Naive thymus-derived CD4-positive, alpha-beta T cell (primary cell): ENCODE results near the gene USP4. TPM values are rescaled to one million over a fixed set of nuclear protein-coding genes. Genes with fewer than 3 reads are reported as not detected.

Experiments used
- ATAC-seq: fragments of 150-1000 bp; cut with Tn5 transposase; 2 replicates; pipeline ENCODE4 v1.10.0; 2021; ENCODE audit warnings: mild to moderate bottlenecking, moderate library complexity
- CTCF ChIA-PET: fragments of 350-600 bp; sonication (Branson Sonifier 250); formaldehyde crosslinking; loops from one replicate; lab custom pipeline; 2021; ENCODE audit warnings: antibody characterized with exemption; lab: Charles Lee
- POLR2A ChIA-PET: fragments of 350-600 bp; sonication (Branson Sonifier 250); formaldehyde crosslinking; loops from one replicate; lab custom pipeline; 2021; ENCODE audit warnings: antibody characterized with exemption, inconsistent platforms; lab: Charles Lee
- DNase-seq, 9 donors: peaks; one replicate each; pipeline versions ENCODE4 v3.0.0 to v3.0.0-alpha.2; 2020 to 2022; ENCODE audit warnings: mixed read lengths in 1 of 9
- H3K27ac ChIP-seq: one replicate; pipeline ENCODE4 v1.7.0; 2013; ENCODE audit warnings: mild to moderate bottlenecking, low read depth, low read length, moderate library complexity
- H3K27me3 ChIP-seq, 2 donors: one replicate each; pipeline ENCODE4 v1.7.0; 2013; ENCODE audit warnings: low read length in 2 of 2, mild to moderate bottlenecking in 2 of 2, moderate library complexity in 2 of 2; ENCODE audit not compliant: control insufficient read depth in 2 of 2, insufficient read depth in 2 of 2
- H3K36me3 ChIP-seq, 3 experiments: 1 replicate in 2 of 3; 2 replicates in 1 of 3; pipeline ENCODE4 v1.7.0; 2013; ENCODE audit warnings: low read length in 3 of 3, mild to moderate bottlenecking in 3 of 3, moderate library complexity in 1 of 3; ENCODE audit not compliant: insufficient read depth in 3 of 3, control insufficient read depth in 2 of 3
- H3K4me1 ChIP-seq, 2 donors: one replicate each; pipeline ENCODE4 v1.7.0; 2013; ENCODE audit warnings: low read length in 2 of 2, mild to moderate bottlenecking in 2 of 2, moderate library complexity in 1 of 2; ENCODE audit not compliant: control insufficient read depth in 2 of 2, insufficient read depth in 2 of 2
- H3K4me3 ChIP-seq: 2 replicates; pipeline ENCODE4 v1.7.0; 2013; ENCODE audit warnings: mild to moderate bottlenecking, low read length
- H3K9me3 ChIP-seq, 3 experiments: 1 replicate in 2 of 3; 2 replicates in 1 of 3; pipeline ENCODE4 v1.7.0; 2013; ENCODE audit warnings: low read length in 3 of 3; ENCODE audit not compliant: control insufficient read depth in 2 of 3
- H3K27ac Mint-ChIP-seq, 9 donors: one replicate each; pipeline ENCODE4 v1.8.0; 2020 to 2022; ENCODE audit warnings: mixed read lengths in 9 of 9, mild to moderate bottlenecking in 8 of 9, moderate library complexity in 5 of 9, inconsistent platforms in 2 of 9
- H3K27me3 Mint-ChIP-seq, 5 donors: one replicate each; pipeline ENCODE4 v1.8.0; 2021 to 2022; ENCODE audit warnings: mixed read lengths in 5 of 5, mild to moderate bottlenecking in 1 of 5
- H3K36me3 Mint-ChIP-seq, 5 donors: one replicate each; pipeline ENCODE4 v1.8.0; 2020 to 2022; ENCODE audit warnings: mixed read lengths in 5 of 5, mild to moderate bottlenecking in 3 of 5, inconsistent platforms in 1 of 5
- H3K4me1 Mint-ChIP-seq, 7 donors: one replicate each; pipeline ENCODE4 v1.8.0; 2020 to 2022; ENCODE audit warnings: mixed read lengths in 7 of 7, mild to moderate bottlenecking in 3 of 7, inconsistent platforms in 1 of 7
- H3K4me3 Mint-ChIP-seq, 10 donors: one replicate each; pipeline ENCODE4 v1.8.0; 2020 to 2022; ENCODE audit warnings: mild to moderate bottlenecking in 10 of 10, mixed read lengths in 10 of 10, moderate library complexity in 6 of 10, inconsistent platforms in 2 of 10
- H3K9me3 Mint-ChIP-seq, 11 donors: one replicate each; pipeline ENCODE4 v1.8.0; 2020 to 2022; ENCODE audit warnings: mixed read lengths in 11 of 11, mild to moderate bottlenecking in 4 of 11, inconsistent platforms in 1 of 11, moderate library complexity in 1 of 11
- intact Hi-C, 2 donors: fragments of 100-400 bp; cut with micrococcal nuclease; formaldehyde crosslinking; loops; one replicate each; pipeline ENCODE4 v1.15.1; 2023
- polyA plus RNA-seq, 2 donors: library from polyadenylated mRNA; unstranded; fragments of 300-500 nt; fragmentation: Illumina TruSeq; gene quantifications; one replicate each; pipeline ENCODE4 v1.2.3, GENCODE V29; 2021
- total RNA-seq, 6 experiments: library from RNA in 5 of 6; stranded (reverse) in 5 of 6; gene quantifications; 1 replicate in 5 of 6; 2 replicates in 1 of 6; pipeline ENCODE4 v1.2.3 and lab custom pipeline; 2021 to 2026

USP4 gene
- total and polyA plus RNA-seq, 7 experiments from 2014 or later: 54.6 to 135 (median 100) TPM

DNA sequence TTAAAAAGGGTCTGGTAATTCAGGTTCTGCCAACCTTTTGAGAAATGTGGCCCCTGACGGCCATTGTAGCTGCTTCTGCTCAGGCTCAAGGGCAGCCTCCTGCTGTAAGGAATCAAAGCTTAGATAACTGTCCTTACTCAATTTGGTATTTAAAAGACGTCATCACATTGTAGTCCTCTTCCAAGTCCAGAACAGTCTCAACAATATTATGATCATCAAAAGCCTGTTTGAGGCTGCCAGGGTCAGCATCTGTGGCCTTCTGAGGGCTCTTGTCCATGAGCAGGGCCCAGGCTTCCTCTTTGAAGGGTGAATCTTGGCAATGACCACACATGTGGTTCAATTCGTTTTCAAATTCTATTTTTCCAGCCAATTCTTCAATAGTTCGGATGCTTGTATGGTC lies 68.8 kb downstream of the USP4 start:
- peaks cover 0 to 6% (median 0%) of the 10 kb centered on the region in 3 experiments for H3K36me3 ChIP-seq
- Mint-ChIP-seq H3K27ac (no peak overlapping the region), H3K4me3 (no peak overlapping the region), H3K36me3 (peaks cover 0 to 28% (median 5%) of the 10 kb centered on the region in 5 donors), H3K27me3 (no peaks in the 10 kb centered on the region), H3K9me3 (no peaks in the 10 kb centered on the region), H3K4me1 (peaks cover 0 to 8% (median 5%) of the 10 kb centered on the region in 7 donors)
- H3K4me3 ChIP-seq: no peak overlapping the region
- intact Hi-C loops: no loop called here
- H3K9me3 ChIP-seq: no peaks in the 10 kb centered on the region
- DNase-seq: no peak
- no peak for ATAC-seq
- CTCF ChIA-PET: no interaction called here
- no peak overlapping the region for H3K27ac ChIP-seq
- H3K27me3 ChIP-seq: no peaks in the 10 kb centered on the region
- POLR2A ChIA-PET: no interaction called here
- H3K4me1 ChIP-seq: peaks cover 3 to 6% of the 10 kb centered on the region in 2 donors

DNA sequence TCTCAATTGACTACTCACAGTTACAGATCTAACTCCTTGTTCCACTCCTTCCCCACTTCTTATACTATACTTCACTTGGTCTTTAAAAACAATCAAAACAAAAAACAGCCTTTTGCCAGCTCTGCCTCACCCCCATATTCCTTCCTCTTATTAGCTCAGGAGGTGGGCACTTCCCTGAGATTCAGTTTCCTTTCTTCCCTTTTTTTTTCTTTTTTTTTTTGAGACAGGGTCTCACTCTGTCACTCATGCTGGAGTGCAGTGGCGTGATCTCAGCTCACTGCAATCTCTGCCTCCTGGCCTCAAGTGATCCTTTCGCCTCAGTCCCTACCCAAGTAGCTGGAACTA lies 69.7 kb downstream of the USP4 start:
- no peaks in the 10 kb centered on the region for H3K9me3 Mint-ChIP-seq
- H3K4me1 ChIP-seq: no peaks in the 10 kb centered on the region
- no peaks in the 10 kb centered on the region for H3K27me3 Mint-ChIP-seq
- H3K27ac Mint-ChIP-seq: no peak overlapping the region
- peaks cover 0 to 3% (median 0%) of the 10 kb centered on the region in 7 donors for H3K4me1 Mint-ChIP-seq
- DNase-seq (no peak), ATAC-seq (no peak)
- H3K36me3 ChIP-seq: peaks cover 0 to 6% (median 0%) of the 10 kb centered on the region in 3 experiments
- ChIA-PET POLR2A (interaction anchor here (0.7 kb wide), 1 partner anchor 295 kb away, joined by 3 read pairs; no protein-coding TSS in a partner anchor), CTCF (no interaction called here)
- H3K9me3 ChIP-seq: no peaks in the 10 kb centered on the region
- H3K4me3 ChIP-seq: no peak overlapping the region
- H3K27ac ChIP-seq: no peak overlapping the region
- H3K36me3 Mint-ChIP-seq: peaks cover 0 to 28% (median 5%) of the 10 kb centered on the region in 5 donors
- H3K27me3 ChIP-seq: no peaks in the 10 kb centered on the region
- intact Hi-C loops: no loop called here
- no peak overlapping the region for H3K4me3 Mint-ChIP-seq

DNA sequence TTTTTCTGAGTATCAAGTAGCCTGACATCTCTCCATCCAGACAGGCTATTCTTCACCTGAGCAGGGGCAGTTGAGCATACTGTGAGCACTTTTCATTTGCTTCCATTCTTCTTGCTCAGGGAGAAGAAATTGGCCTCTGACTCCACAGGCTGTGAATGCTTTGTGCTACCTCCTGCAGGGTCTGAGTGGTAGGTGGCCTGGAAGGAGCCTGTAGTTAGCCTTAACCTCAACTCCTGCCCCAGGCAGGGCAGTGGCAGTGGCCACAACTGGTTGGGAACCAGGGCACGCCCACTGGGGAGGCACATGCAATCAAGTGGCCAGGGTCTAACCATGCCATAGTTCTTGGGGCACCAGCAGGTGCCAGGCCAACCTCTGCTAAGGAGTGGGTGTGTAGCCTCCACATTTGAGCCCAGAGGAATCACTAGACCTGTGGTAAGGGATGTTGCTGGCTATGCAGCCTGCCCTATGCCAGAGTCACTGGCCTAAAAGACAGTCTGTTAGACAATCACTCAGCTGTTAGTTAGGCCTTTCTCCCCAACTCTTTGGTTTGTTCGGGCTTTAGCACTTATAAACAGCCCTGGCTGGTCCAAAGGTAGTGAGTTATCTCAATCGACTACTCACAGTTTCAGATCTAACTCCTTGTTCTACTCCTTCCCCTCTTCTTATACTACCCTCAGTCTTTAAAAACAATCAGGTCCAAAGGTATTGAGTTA lies 70.3 kb downstream of the USP4 start:
- Mint-ChIP-seq H3K4me3 (no peak overlapping the region), H3K9me3 (no peaks in the 10 kb centered on the region), H3K27me3 (no peaks in the 10 kb centered on the region), H3K4me1 (peaks cover 0 to 3% (median 0%) of the 10 kb centered on the region in 7 donors), H3K27ac (no peak overlapping the region), H3K36me3 (peaks cover 0 to 28% (median 5%) of the 10 kb centered on the region in 5 donors)
- intact Hi-C loops: no loop called here
- Histone ChIP-seq H3K4me3 (no peak overlapping the region), H3K4me1 (no peaks in the 10 kb centered on the region), H3K9me3 (no peaks in the 10 kb centered on the region), H3K36me3 (peaks cover 0 to 6% (median 0%) of the 10 kb centered on the region in 3 experiments), H3K27me3 (no peaks in the 10 kb centered on the region), H3K27ac (no peak overlapping the region)
- ChIA-PET POLR2A (interaction anchor here (0.7 kb wide), 1 partner anchor 1784 kb away, joined by 3 read pairs; no protein-coding TSS in a partner anchor), CTCF (no interaction called here)
- DNase-seq: no peak
- ATAC-seq: no peak

DNA sequence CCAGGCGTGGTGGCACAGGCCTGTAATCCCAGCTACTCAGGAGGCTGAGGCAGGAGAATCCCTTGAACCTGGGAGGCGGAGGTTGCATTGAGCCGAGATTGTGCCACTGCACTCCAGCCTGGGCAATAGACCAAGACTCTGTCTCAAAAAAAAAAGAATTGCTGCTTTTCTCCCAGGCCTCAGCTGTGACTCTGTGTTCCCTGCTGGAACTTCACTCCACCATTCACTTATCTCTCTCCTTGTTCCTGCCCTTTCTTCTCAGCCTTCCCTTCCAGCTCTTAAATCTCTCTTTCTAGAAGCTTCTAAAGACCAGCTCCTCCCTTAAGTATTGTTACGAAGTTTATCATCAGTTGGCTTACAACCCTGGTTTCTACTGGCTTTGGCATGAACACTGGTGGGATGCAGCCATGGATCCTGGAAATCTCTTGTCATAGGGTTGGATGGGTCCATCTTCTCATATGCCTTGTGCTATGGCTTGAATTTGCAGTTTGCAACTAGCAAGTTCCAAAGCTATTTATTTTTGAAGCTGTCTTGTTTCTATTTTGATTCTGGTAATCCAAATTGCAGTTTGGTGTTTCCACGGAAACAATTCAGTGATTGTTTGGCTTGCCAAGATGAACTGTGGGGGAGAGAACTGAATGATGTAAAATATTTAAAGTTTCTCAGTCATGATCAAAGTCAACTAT lies 73.3 kb downstream of the USP4 start:
- no peaks in the 10 kb centered on the region for H3K27me3 Mint-ChIP-seq
- H3K27ac ChIP-seq: no peak overlapping the region
- peaks cover 0 to 3% (median 0%) of the 10 kb centered on the region in 7 donors for H3K4me1 Mint-ChIP-seq
- H3K36me3 Mint-ChIP-seq: peaks cover 0 to 28% (median 3%) of the 10 kb centered on the region in 5 donors
- no peaks in the 10 kb centered on the region for H3K27me3 ChIP-seq
- peak overlapping the region in 1 of 9 donors; percentile 48 for H3K27ac Mint-ChIP-seq
- intact Hi-C loops: no loop called here
- H3K9me3 Mint-ChIP-seq: no peaks in the 10 kb centered on the region
- peaks cover 0 to 6% (median 0%) of the 10 kb centered on the region in 3 experiments for H3K36me3 ChIP-seq
- POLR2A ChIA-PET: no interaction called here
- H3K9me3 ChIP-seq: no peaks in the 10 kb centered on the region
- H3K4me3 ChIP-seq: no peak overlapping the region
- H3K4me3 Mint-ChIP-seq: no peak overlapping the region
- ATAC-seq (no peak), DNase-seq (no peak)
- CTCF ChIA-PET: interaction anchor here (0.6 kb wide), 1 partner anchor 30 kb away, joined by 5 read pairs; no protein-coding TSS in a partner anchor
- H3K4me1 ChIP-seq: no peaks in the 10 kb centered on the region

DNA sequence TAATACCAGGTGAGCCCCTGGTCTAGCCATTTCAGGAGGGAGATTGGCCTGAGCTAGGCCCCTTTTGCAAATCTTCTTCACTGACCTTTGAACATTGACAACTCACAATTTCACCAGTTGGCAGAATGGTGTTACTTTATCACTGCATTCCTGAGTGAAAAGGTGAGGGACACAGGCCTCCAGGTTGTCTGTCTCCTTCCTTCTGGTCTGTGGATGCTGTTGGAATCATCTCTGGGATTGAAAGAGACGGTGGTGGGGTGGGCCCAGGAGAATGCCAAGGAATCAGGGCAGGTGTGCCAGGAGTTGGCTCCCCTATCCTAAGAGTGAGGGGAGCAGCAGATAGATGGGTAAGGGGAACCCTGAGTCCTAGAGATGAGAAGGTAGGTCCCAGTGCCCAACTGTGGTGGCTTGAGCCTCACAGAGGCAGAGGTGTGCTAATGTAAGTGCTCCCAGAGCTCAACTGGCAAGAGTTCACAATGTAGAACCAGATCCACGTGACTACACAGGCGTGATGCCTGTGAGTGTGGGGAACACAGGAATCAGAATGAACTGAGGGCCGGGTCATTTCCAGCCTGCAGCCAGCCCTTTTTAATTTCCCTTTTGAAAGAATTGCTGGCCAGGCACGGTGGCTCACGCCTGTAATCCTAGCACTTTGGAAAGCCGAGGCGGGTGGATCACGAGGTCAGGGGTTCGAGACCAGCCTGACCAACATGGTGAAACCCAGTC lies 74.0 kb downstream of the USP4 start:
- H3K27ac Mint-ChIP-seq: peak overlapping the region in 1 of 9 donors; percentile 29
- POLR2A ChIA-PET: no interaction called here
- DNase-seq: no peak
- peaks cover 0 to 2% (median 0%) of the 10 kb centered on the region in 3 experiments for H3K36me3 ChIP-seq
- H3K4me1 Mint-ChIP-seq: peaks cover 0 to 3% (median 0%) of the 10 kb centered on the region in 7 donors
- no peaks in the 10 kb centered on the region for H3K27me3 ChIP-seq
- no peak overlapping the region for H3K4me3 ChIP-seq
- CTCF ChIA-PET: no interaction called here
- no peaks in the 10 kb centered on the region for H3K9me3 ChIP-seq
- no peak overlapping the region for H3K27ac ChIP-seq
- H3K4me1 ChIP-seq: no peaks in the 10 kb centered on the region
- no peak for ATAC-seq
- no peaks in the 10 kb centered on the region for H3K9me3 Mint-ChIP-seq
- peaks cover 0 to 21% (median 3%) of the 10 kb centered on the region in 5 donors for H3K36me3 Mint-ChIP-seq
- H3K27me3 Mint-ChIP-seq: no peaks in the 10 kb centered on the region
- intact Hi-C loops: no loop called here
- H3K4me3 Mint-ChIP-seq: no peak overlapping the region

DNA sequence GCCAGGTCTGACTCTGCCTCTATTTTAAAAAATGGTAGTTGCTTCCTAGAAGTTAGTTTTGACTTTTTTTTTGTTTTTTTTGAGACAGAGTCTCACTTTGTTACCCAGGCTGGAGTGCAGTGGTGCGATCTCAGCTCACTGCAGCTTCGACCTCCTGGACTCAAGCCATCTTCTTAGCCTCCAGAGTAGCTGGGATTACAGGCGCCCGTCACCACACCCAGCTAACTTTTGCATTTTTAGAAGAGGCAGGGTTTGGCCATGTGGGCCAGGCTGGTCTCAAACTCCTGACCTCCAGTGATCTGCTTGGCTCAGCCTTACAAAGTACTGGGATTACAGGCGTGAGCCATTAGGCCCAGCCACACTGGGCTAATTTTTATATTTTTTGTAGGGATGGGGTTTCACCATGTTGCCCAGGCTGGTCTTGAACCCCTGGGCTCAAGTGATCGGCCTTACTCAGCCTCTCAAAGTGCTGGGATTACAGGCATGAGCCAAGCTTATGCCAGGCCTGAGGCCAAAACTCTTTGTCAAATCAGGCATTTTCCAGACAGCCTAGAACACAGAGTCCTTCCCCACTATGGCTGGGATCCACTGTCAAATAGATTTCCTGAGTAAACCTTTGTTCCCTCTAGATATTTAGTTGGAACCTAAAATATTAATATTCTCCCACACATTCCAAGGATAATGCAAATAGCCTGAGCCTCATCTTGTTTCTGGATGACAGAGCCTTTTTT lies 76.5 kb downstream of the USP4 start:
- intact Hi-C loops: no loop called here
- no peak for DNase-seq
- H3K4me3 ChIP-seq: no peak overlapping the region
- Mint-ChIP-seq H3K9me3 (no peaks in the 10 kb centered on the region), H3K4me1 (peaks cover 0 to 3% (median 0%) of the 10 kb centered on the region in 7 donors), H3K36me3 (peaks cover 0 to 6% (median 0%) of the 10 kb centered on the region in 5 donors), H3K27ac (no peak overlapping the region), H3K4me3 (no peak overlapping the region), H3K27me3 (no peaks in the 10 kb centered on the region)
- no peaks in the 10 kb centered on the region for H3K27me3 ChIP-seq
- no peak for ATAC-seq
- POLR2A ChIA-PET: interaction anchor here (0.6 kb wide), 1 partner anchor 103 kb away, joined by 6 read pairs; no protein-coding TSS in a partner anchor
- H3K4me1 ChIP-seq: no peaks in the 10 kb centered on the region
- H3K27ac ChIP-seq: no peak overlapping the region
- no peaks in the 10 kb centered on the region for H3K9me3 ChIP-seq
- no peaks in the 10 kb centered on the region for H3K36me3 ChIP-seq
- CTCF ChIA-PET: no interaction called here
